ENCODE results near the gene GPR107.
A peak's percentile ranks its signal among the peaks of the same experiment; 100 is the strongest.

GRCh38 chr9:130053504-130054324, at the start of gene GPR107:
- TF ChIP-seq CTCF (IDR thresholded peaks at IDR 0.05 in 4 of 5, conservative IDR thresholded peaks at IDR 0.05 in 1 of 5) (no peak), POLR2A (IDR thresholded peaks at IDR 0.05) (peak; percentile 76 to 78)
